Measurements from ENCODE around the gene MXD1. TPM values are rescaled to one million over a fixed set of nuclear protein-coding genes. Genes with fewer than 3 reads are reported as not detected.
"Not testable (repeated sequence)": the region's sequence is repeated elsewhere in the genome, so short reads cannot be mapped to it uniquely, and the experiment has no call there.

Gene MXD1
- polyA plus RNA-seq (2013, experiment 1 of 2; ENCODE audit: insufficient read length): 3.4 TPM
- 4.3 TPM for polyA plus RNA-seq (2013, experiment 2 of 2; ENCODE audit: insufficient read length)

DNA sequence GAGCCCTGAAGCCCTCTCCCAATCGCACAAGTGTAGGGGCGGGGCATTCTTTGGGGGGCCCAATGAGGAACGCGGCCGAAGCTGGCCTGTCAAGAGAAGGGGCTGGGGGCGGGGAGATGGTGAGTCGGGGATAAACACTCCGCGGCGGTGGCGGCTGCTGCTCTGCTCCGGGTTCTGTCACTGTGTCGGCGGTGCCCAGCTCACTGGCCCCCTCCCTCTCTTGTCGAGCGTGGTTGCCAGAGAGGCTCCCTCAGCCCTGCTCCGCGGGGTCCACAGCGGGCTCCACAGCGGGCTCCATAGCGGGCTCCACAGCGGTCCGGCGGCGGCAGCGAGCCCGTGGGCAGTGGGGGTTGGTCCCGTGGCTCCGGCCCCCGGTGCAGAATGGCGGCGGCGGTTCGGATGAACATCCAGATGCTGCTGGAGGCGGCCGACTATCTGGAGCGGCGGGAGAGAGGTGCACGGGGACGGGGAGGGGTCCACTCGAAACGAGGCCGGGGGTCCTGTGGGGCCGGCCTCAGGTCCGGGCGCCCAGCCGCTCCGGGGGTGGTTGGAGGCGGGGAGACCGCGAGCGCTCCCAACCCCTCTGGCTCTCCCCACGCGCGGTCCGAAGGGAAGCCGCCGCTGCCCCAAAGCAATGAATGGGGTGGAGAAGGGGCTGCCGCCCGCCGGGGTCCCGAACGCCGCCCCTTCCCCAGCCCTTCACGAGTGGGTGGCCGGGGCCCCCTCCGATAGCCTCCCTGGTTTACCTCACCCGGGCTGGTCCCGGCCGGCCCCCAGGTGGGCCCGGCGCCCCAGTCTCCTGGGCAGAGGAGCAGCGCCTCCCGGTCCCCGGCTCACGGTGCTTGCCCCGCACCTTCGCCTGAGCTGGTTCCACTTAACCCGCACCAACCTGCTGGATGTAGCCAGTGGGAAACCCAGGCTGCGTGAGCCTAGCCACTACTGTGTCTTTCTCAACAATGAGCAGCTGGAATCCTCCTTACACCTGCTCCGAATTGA is at the start of gene MXD1:
TSS of gene MXD1 (plus strand) at position 160 of the 996 bp plus-strand sequence. CDS start at position 382, 222 bp downstream.
- no peak for DNase-seq

GRCh38 chr2:69888451-69888850 is 26.5 kb upstream of the MXD1 start:
- no peak for DNase-seq

DNA sequence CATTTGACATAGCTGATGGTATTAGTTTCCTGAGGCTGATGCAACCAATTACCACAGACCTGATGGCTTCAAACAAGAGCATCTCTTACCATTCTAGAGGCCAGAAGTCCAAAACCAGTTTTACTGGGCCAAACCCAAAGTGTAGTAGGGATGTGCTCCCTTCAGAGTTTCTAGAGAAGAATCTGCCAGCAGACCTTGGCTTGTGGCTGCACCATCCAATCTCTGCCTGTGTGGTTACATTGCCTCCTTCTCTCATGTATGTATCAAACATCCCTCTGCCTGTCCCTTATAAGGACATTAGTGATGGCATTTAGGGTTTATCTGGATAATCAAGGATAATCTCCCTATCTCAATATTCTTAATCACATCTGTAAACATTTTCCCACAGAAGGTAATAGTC is 25.6 kb upstream of the MXD1 start:
- DNase-seq: no peak

DNA sequence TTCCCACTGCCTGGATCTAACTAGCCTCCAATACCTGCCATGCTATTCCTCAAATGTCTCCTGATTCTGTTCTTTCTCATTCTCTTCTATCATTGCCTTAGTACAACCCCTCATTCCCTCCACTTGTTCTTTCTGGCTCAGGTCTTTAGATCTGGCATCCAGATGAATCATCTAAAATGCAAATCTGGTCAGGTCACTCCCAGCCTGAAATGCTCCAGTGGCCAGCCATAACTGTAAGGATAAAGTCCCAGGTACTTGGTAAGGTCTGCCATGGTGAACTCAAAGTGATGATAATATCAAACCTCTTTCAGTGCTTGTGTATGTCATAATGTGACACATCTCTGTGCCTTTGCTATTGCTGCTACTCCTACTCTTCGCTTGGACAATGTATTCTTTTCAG is 24.0 kb upstream of the MXD1 start:
- no peak for DNase-seq

DNA sequence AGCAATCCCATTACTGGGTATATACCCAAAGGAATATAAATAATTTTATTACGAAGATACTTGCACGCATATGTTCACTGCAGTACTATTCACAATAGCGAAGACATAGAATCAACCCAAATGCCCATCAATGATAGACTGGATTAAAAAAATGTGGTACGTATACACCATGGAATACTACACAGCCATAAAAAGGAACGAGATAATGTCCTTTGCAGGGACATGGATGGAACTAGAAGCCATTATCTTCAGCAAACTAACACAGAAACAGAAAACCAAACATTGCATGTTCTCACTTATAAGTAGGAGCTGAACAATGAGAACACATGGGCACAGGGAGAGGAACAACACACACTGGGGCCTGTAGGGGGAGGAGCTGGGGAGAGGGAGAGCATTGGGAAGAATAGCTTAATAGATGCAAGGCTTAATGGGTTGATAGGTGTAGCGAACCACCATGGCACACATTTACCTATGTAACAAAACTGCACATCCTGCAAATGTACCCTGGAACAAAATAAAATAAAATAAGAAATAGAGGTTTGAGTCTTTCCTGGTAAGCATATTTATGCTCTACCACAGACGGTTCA is 22.0 kb upstream of the MXD1 start:
- DNase-seq: not testable (repeated sequence)

- peak; percentile 86 for DNase-seq
These were observed 21.0 kb upstream of the MXD1 start, which contains the start of gene SNRNP27 for GRCh38 chr2:69893684-69894551. SNRNP27 (plus strand) TSS chr2:69893956; CDS start chr2:69893985, 29 bp downstream.

DNA sequence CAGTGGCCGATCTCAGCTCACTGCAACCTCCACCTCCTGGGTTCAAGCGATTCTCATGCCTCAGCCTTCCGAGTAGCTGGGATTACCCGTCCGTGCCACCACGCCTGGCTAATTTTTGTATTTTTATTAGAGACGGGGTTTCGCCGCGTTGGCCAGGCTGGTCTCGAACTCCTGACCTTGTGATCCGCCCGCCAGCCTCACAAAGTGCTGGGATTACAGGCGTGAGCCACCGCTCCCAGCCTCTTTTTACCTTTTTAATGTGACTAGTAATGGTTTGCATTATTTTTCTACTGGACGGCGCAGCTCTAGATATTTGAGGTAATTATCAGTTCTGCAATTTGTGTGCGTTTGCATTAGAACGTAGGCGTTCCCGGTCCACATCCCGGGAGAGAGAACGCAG is 20.2 kb upstream of the MXD1 start:
- not testable (repeated sequence) for DNase-seq

GRCh38 chr2:69902213-69902922 is 12.5 kb upstream of the MXD1 start:
- no peak for DNase-seq

- DNase-seq: no peak
These were observed 7.7 kb upstream of the MXD1 start for GRCh38 chr2:69907216-69907615.

DNA sequence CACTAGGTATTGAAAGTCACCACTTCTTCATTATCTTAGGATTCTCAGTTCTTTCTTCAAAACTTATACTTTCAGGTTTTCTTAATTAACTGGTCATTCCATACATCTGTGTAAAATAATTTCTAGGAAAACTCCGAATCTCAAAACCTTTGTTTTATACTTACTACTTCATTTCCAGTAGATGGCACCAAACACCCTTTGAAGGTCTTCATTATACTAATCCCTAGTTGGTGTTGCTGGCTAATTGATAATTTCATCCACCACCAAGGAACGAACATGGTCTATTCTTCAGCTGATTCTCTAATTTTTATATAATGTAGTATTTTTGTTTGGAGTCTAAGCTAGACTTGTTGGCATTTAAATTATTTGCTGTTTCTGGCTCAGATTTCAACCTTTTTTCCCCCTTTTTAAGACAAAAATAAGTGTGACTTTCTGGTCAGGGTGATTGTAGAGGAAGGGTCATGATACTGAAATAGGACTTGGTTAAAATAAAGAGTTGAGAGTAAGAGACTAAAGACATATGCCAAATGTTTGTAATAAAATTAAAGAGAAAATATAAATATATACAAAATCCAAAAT is 2.8 kb upstream of the MXD1 start:
- peak; percentile 66 for DNase-seq

DNA sequence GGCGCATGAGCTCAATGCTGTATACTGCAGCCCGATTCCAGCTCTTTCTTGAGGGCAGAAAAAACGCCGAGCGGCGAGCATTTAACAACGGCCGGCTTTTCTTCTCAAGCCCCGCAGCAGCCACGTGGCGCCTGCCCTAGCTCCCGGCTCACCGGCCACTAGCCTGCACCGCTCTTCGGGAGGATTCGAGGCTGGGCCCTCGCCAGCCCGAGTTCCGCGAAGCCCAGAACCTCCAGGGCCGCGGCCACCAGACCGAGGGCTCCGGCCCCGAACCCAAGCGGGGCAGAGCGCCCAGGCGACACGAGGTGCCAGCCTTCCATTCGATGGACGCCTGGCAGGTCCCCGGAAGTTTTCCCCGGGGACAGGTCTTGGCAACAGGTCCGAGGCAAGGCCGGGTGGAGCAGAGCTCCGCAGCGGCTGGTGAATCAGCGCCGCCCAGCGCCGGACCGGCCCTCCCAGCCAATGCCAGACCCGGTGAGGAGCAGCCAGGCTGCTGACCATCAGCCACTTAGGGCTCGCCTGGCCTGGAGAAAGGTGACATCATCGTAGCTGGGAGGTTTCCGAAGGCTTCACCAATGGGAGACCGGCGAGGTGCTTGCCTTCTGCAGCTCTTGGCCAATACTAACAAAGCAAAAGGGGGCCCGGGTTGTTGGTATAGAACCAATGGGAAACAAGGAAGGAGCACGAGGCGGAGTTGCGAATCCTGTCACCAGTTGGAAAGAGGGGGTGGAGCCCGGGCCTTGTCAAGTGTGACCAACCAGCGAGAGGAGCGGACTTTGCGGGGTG is 552 bp upstream of the MXD1 start:
- DNase-seq: peak; percentile 100

DNA sequence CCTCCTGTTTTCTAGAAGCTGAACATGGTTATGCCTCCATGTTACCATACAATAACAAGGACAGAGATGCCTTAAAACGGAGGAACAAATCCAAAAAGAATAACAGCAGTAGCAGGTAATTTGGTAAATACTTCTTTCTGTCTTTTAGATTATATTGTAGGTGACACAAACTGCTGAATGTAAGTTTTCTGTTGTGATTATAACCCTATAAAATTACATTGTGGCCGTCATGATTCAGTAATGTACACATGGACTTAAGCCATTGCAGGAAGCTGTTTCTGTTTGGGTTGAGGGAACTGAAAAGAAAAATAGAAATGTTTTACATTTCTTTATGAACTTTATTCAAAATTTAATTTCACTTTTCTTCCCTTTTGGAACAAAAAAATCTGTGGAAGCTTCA is 1.2 kb downstream of the MXD1 start:
- no peak for DNase-seq

- DNase-seq: peak; percentile 76
These were observed 2.9 kb downstream of the MXD1 start for GRCh38 chr2:69917852-69918251.

DNA sequence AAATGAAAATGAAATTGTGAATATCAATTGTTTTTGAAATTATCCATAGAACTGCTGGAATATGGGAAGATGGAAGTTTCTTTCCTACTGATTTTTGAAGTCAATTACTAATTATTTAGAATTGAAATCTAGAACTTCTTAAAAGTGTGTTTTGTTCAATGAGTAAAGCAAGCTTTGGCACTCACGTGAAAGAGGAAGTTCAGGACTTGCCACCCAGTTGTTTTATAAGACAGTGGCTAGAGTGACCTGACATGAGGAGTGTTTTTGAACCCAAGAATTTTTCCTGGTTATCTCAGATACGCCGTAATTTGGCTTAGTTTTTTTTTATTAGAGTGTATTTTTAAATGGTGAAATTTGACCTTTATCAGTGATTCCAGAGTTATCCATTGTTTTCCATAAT is 3.5 kb downstream of the MXD1 start:
- no peak for DNase-seq

GRCh38 chr2:69923116-69923515 is 8.2 kb downstream of the MXD1 start:
- DNase-seq: no peak

GRCh38 chr2:69926849-69927515 is 12.1 kb downstream of the MXD1 start:
- DNase-seq: no peak

- DNase-seq: no peak
These were observed 17.1 kb downstream of the MXD1 start for GRCh38 chr2:69931832-69932595.

DNA sequence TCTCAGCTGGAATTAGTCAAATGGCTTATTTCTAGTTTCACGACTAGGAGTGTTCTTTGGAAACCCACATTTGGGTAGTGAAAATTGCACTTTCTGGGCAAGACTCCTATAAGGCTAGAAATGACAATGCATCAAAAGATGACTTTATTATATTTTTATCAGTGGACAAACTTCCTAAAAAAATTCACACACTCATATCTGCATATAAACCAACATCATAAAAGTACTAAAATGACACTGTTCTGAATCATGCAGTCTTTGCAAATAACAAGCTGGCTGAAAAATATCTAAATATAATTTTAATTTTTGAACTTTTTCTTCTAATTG is 17.6 kb downstream of the MXD1 start:
- DNase-seq: no peak

DNA sequence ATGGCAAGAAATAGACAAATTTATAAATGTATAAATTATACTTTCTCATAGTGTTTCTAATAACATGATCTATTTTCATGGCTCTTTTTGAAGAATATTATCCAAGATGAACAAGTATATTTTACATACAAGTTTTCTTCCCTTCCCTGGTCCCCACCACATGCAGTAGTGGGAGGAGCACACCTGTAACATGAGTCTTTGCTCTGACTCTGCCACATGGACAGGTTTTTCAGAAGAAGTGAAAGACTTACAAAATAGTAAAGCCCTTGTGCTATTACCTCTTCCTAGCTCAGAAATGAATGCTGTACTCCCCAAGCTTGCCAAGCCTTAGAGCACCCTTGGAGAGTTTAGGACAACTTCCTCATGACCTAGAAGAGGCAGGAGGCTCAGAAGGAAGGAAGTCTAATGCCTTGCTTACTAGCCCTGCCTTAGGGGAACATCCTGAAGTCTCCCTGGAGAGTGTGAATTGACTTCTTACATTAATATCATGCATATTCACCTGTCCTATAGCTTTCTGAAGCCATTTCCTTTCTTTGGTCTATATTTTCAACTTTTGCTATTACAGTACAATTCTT is 18.4 kb downstream of the MXD1 start:
- DNase-seq: no peak

Data from fibroblast of skin of back (primary cell).